Endothelial cell of umbilical vein (primary cell): ENCODE data around the gene TDRD3. TPM values are rescaled to one million over a fixed set of nuclear protein-coding genes. Genes with fewer than 3 reads are reported as not detected.

Experiments
- BruUV-seq: library from RNA; stranded (reverse); fragments of 400-500 nt; replicated peaks from 2 replicates; lab custom pipeline; 2021; lab: Mats Ljungman, UMichigan
- CTCF ChIA-PET: fragments of 300-600, 350-600 bp; sonication (Branson Sonifier 250); formaldehyde crosslinking; loops from one replicate; lab custom pipeline; 2021; ENCODE audit warnings: antibody characterized with exemption, inconsistent platforms; lab: Charles Lee
- POLR2A ChIA-PET: fragments of 300-600, 350-600 bp; sonication (Branson Sonifier 250); formaldehyde crosslinking; loops from one replicate; lab custom pipeline; 2021; ENCODE audit warnings: antibody characterized with exemption, inconsistent platforms; lab: Charles Lee
- DNase-seq: peaks from one replicate; pipeline ENCODE4 v3.0.0-alpha.2; 2011; ENCODE audit warnings: low read depth, low spot score
- FAIRE-seq: peaks from 2 replicates; lab custom pipeline; 2011; peaks lifted over from hg19 to GRCh38; lab: Jason Lieb, UNC
- H2AFZ ChIP-seq: 2 replicates; pipeline ENCODE4 v1.6.0; 2012; ENCODE audit warnings: low read depth, low read length, control low read depth, inconsistent platforms
- H3K27ac ChIP-seq: 2 replicates; pipeline ENCODE4 v1.5.1; 2011; ENCODE audit warnings: low read depth, mild to moderate bottlenecking, control low read depth, low read length, moderate library complexity; ENCODE audit not compliant: insufficient read depth
- H3K27me3 ChIP-seq, 2 experiments: 2 replicates each; pipeline versions ENCODE4 v1.6.0 to v1.6.1; 2011; ENCODE audit warnings: low read length in 2 of 2, mixed read lengths in 1 of 2; ENCODE audit not compliant: control insufficient read depth in 2 of 2, insufficient read depth in 2 of 2
- H3K36me3 ChIP-seq, 2 experiments: 2 replicates in 1 of 2; 3 replicates in 1 of 2; pipeline ENCODE4 v1.5.1; 2011; ENCODE audit warnings: low read length in 2 of 2, mild to moderate bottlenecking in 1 of 2, moderate library complexity in 1 of 2; ENCODE audit not compliant: control insufficient read depth in 2 of 2, insufficient read depth in 2 of 2; ENCODE audit errors: extremely low read depth in 1 of 2
- H3K4me1 ChIP-seq: 3 replicates; pipeline ENCODE4 v1.5.1; 2011; ENCODE audit warnings: mild to moderate bottlenecking, low read length; ENCODE audit not compliant: control insufficient read depth, insufficient read depth; ENCODE audit errors: extremely low read depth
- H3K4me2 ChIP-seq: 2 replicates; pipeline ENCODE4 v1.6.1; 2011; ENCODE audit warnings: low read length, control low read depth, mixed read lengths; ENCODE audit not compliant: insufficient read depth
- H3K4me3 ChIP-seq, 3 experiments: fragments of 200-600 bp in 1 of 3; sonication (generic), shearing (Covaris generic) in 1 of 3; replicated peaks in 1 of 3; 2 replicates each; pipeline ENCODE4 v1.5.1; 2011 to 2016; ENCODE audit warnings: control low read depth in 3 of 3, low read length in 3 of 3, mild to moderate bottlenecking in 2 of 3, inconsistent platforms in 1 of 3, low read depth in 1 of 3, moderate library complexity in 1 of 3; ENCODE audit not compliant: insufficient read depth in 1 of 3
- H3K79me2 ChIP-seq: 2 replicates; pipeline ENCODE4 v1.6.0; 2012; ENCODE audit warnings: low read length, inconsistent platforms; ENCODE audit not compliant: control insufficient read depth, insufficient read depth
- H3K9ac ChIP-seq: replicated peaks from 2 replicates; pipeline ENCODE3; 2011; ENCODE audit warnings: low read length, control low read depth; ENCODE audit not compliant: insufficient read depth; ENCODE audit errors: extremely low read depth
- H3K9me1 ChIP-seq: replicated peaks from 3 replicates; pipeline ENCODE4 v1.6.0; 2011; ENCODE audit warnings: mild to moderate bottlenecking, low read length; ENCODE audit not compliant: control insufficient read depth, insufficient read depth; ENCODE audit errors: extremely low read depth
- H3K9me3 ChIP-seq: replicated peaks from 2 replicates; pipeline ENCODE4 v1.5.1; 2012; ENCODE audit warnings: low read length, inconsistent platforms; ENCODE audit not compliant: control insufficient read depth, insufficient read depth
- H4K20me1 ChIP-seq: replicated peaks from 2 replicates; pipeline ENCODE3; 2011; ENCODE audit warnings: mild to moderate bottlenecking, low read length; ENCODE audit not compliant: control insufficient read depth, insufficient read depth; ENCODE audit errors: extremely low read depth
- EZH2 ChIP-seq: IDR thresholded peaks from 2 replicates; pipeline ENCODE4 v1.6.1; 2012; ENCODE audit warnings: borderline replicate concordance, low read depth, mild to moderate bottlenecking, moderate library complexity, low read length, inconsistent platforms; ENCODE audit not compliant: severe bottlenecking
- FOS ChIP-seq: IDR thresholded peaks from 2 replicates; pipeline ENCODE4 v1.6.1; 2011; ENCODE audit warnings: mild to moderate bottlenecking, low read length, moderate library complexity, borderline replicate concordance; ENCODE audit not compliant: insufficient read depth
- GATA2 ChIP-seq: IDR thresholded peaks from 2 replicates; pipeline ENCODE4 v1.7.0; 2011; ENCODE audit warnings: low read depth, mild to moderate bottlenecking, moderate library complexity, mixed read lengths, low read length; ENCODE audit not compliant: insufficient read length, insufficient read depth
- JUN ChIP-seq: IDR thresholded peaks from 2 replicates; pipeline ENCODE4 v1.6.1; 2011; ENCODE audit warnings: borderline replicate concordance, low read depth; ENCODE audit not compliant: insufficient read length, insufficient read depth
- MYC ChIP-seq: IDR thresholded peaks from one replicate; pipeline ENCODE4 v1.6.1; 2011; ENCODE audit warnings: mild to moderate bottlenecking, low read depth, low read length
- POLR2A ChIP-seq: IDR thresholded peaks from 2 replicates; pipeline ENCODE4 v1.6.1; 2012; ENCODE audit warnings: low read depth, mild to moderate bottlenecking, control low read depth, low read length
- POLR2AphosphoS5 ChIP-seq: IDR thresholded peaks from 2 replicates; pipeline ENCODE4 v1.6.1; 2012; ENCODE audit warnings: low read depth, mild to moderate bottlenecking, control low read depth, low read length, moderate library complexity; ENCODE audit not compliant: insufficient read depth
- dilution Hi-C: fragments of 300-500 bp; cut with MboI; formaldehyde crosslinking; loops from one replicate; pipeline ENCODE4 v1.15.0; 2019; ENCODE audit warnings: low sequenced_read_pairs; ENCODE audit not compliant: extremely low pct_ligation_motif_present
- intact Hi-C: fragments of 100-400 bp; cut with micrococcal nuclease; formaldehyde crosslinking; loops from one replicate; pipeline ENCODE4 v1.10.0; 2022
- polyA plus RNA-seq, 4 experiments: library from polyadenylated mRNA; depleted of rRNA in 3 of 4; stranded (reverse) in 3 of 4; unstranded in 1 of 4; fragments of >200 nt; gene quantifications; 2 replicates each; pipeline versions ENCODE4 v1.2.1 to v1.2.3, GENCODE V29; 2011 to 2012; ENCODE audit warnings: missing spikeins in 1 of 4
- total RNA-seq: library from RNA; stranded (reverse); gene quantifications from 2 replicates; pipeline ENCODE4 v1.2.3, GENCODE V29; 2021
- TF ChIP-seq, protein P1 (sequence below): IDR thresholded peaks from 2 replicates; pipeline ENCODE4 v1.6.1; 2011; ENCODE audit not compliant: insufficient read depth, insufficient read length
- TF ChIP-seq, protein P2 (sequence below), 2 donors: IDR thresholded peaks; 1 replicate in 1 of 2; 2 replicates in 1 of 2; pipeline ENCODE4 v1.5.1; 2011; ENCODE audit warnings: low read length in 2 of 2, mild to moderate bottlenecking in 2 of 2, moderate library complexity in 2 of 2, control low read depth in 1 of 2, inconsistent platforms in 1 of 2, low read depth in 1 of 2; ENCODE audit not compliant: insufficient read depth in 1 of 2; ENCODE audit errors: extremely low read depth in 1 of 2

TDRD3 gene
- total and polyA plus RNA-seq, 2 donors (not counting 3 experiments of a cell fraction or from before 2014, with no cell fraction given): 3.0 to 16.3 TPM

DNA sequence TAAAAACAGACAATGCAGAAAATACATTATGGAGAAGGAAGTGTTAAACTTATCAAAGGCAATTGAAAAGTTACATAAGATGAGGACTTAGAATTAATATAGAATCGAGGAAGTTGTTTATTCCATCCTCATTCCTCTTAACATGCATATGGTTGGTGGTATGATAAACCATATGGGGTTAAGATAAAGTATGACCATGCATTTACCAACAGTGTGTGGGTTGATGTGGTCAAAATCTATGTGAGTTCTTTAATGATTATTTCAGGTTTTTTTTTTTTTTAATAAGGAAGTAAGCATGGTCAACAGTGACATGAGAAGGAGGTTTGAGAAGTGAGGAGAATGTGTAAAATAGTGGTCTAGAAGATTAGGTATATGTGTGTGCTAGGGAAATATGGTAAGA is 94.5 kb downstream of the TDRD3 start:
- Histone ChIP-seq H3K27ac (no peak overlapping the region), H3K9me1 (no peaks in the 10 kb centered on the region), H3K9me3 (no peaks in the 10 kb centered on the region), H2AFZ (no peak overlapping the region), H3K4me1 (no peaks in the 10 kb centered on the region), H3K36me3 (no peaks in the 10 kb centered on the region), H3K27me3 (no peaks in the 10 kb centered on the region), H3K79me2 (no peaks in the 10 kb centered on the region), H3K4me2 (no peak overlapping the region), H3K4me3 (no peak overlapping the region), H3K9ac (no peak overlapping the region), H4K20me1 (no peaks in the 10 kb centered on the region)
- CTCF ChIA-PET: no interaction called here
- FAIRE-seq: no peak
- TF ChIP-seq POLR2AphosphoS5 (no peak), EZH2 (no peak), POLR2A (no peak), JUN (no peak), GATA2 (no peak), MYC (no peak), FOS (no peak)
- TF ChIP-seq, protein P1, sequence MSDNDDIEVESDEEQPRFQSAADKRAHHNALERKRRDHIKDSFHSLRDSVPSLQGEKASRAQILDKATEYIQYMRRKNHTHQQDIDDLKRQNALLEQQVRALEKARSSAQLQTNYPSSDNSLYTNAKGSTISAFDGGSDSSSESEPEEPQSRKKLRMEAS: no peak
- TF ChIP-seq, protein P2, sequence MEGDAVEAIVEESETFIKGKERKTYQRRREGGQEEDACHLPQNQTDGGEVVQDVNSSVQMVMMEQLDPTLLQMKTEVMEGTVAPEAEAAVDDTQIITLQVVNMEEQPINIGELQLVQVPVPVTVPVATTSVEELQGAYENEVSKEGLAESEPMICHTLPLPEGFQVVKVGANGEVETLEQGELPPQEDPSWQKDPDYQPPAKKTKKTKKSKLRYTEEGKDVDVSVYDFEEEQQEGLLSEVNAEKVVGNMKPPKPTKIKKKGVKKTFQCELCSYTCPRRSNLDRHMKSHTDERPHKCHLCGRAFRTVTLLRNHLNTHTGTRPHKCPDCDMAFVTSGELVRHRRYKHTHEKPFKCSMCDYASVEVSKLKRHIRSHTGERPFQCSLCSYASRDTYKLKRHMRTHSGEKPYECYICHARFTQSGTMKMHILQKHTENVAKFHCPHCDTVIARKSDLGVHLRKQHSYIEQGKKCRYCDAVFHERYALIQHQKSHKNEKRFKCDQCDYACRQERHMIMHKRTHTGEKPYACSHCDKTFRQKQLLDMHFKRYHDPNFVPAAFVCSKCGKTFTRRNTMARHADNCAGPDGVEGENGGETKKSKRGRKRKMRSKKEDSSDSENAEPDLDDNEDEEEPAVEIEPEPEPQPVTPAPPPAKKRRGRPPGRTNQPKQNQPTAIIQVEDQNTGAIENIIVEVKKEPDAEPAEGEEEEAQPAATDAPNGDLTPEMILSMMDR (IDR thresholded peaks at IDR 0.05; ENCODE audit: extremely low read depth in 1 of 2, insufficient read depth in 1 of 2, low read depth in 1 of 2, low read length in 2 of 2): no peak
- POLR2A ChIA-PET: no interaction called here
- intact Hi-C loops (no loop called here), dilution Hi-C loops (no loop called here)
- no TSS peak for BruUV-seq
- no peak for DNase-seq
